HepG2 (cell line): Measurements from ENCODE around the gene BTBD3. TPM values are rescaled to one million over a fixed set of nuclear protein-coding genes. Genes with fewer than 3 reads are reported as not detected.
A peak's percentile ranks its signal among the peaks of the same experiment; 100 is the strongest.

ENCODE experiments used
- HMGA1 ChIP-seq: sonication (generic); formaldehyde crosslinking; conservative IDR thresholded peaks from 2 replicates; pipeline ENCODE4 v1.4.0; 2020; ENCODE audit warnings: missing genetic modification reagents
- HNF4G ChIP-seq, 2 experiments: sonication (generic) in 1 of 2; formaldehyde crosslinking in 1 of 2; IDR thresholded peaks; 2 replicates each; pipeline versions ENCODE4 v1.4.0 to v1.6.1; 2011 to 2020; ENCODE audit warnings: borderline replicate concordance in 2 of 2, low read depth in 2 of 2, mild to moderate bottlenecking in 2 of 2, low read length in 1 of 2, missing genetic modification reagents in 1 of 2, moderate library complexity in 1 of 2
- IRF9 ChIP-seq: sonication (generic); formaldehyde crosslinking; IDR thresholded peaks from 2 replicates; pipeline ENCODE4 v1.8.0; 2022; ENCODE audit warnings: missing genetic modification reagents, mild to moderate bottlenecking, borderline replicate concordance
- MIER3 ChIP-seq: IDR thresholded peaks from 2 replicates; pipeline ENCODE4 v1.6.1; 2016; ENCODE audit warnings: missing compliant biosample characterization, borderline replicate concordance
- POGK ChIP-seq: sonication (generic); formaldehyde crosslinking; conservative IDR thresholded peaks from 2 replicates; pipeline ENCODE4 v1.8.0; 2022; ENCODE audit warnings: mild to moderate bottlenecking, moderate library complexity, missing genetic modification reagents
- RBAK ChIP-seq: sonication (generic); formaldehyde crosslinking; IDR thresholded peaks from 2 replicates; pipeline ENCODE4 v1.5.1; 2020; ENCODE audit warnings: mild to moderate bottlenecking, missing genetic modification reagents
- SOX13 ChIP-seq, 3 experiments: fragments of 450-650 bp in 1 of 3; sonication (generic) in 1 of 3; formaldehyde crosslinking in 1 of 3; IDR thresholded peaks in 2 of 3; conservative IDR thresholded peaks in 1 of 3; 2 replicates each; pipeline versions ENCODE4 v1.5.0 to v1.6.1; 2016 to 2020; ENCODE audit warnings: antibody characterized with exemption in 1 of 3, mild to moderate bottlenecking in 1 of 3, missing compliant biosample characterization in 1 of 3, missing genetic modification reagents in 1 of 3, moderate library complexity in 1 of 3
- ZBTB34 ChIP-seq: sonication (generic); formaldehyde crosslinking; IDR thresholded peaks from 2 replicates; pipeline ENCODE4 v1.8.0; 2022; ENCODE audit warnings: mild to moderate bottlenecking, missing genetic modification reagents
- ZNF337 ChIP-seq: sonication (generic); formaldehyde crosslinking; IDR thresholded peaks from 2 replicates; pipeline ENCODE4 v1.5.1; 2020; ENCODE audit warnings: missing genetic modification reagents, low read depth, mild to moderate bottlenecking, borderline replicate concordance
- ZNF382 ChIP-seq: sonication (generic); formaldehyde crosslinking; IDR thresholded peaks from 2 replicates; pipeline ENCODE4 v1.5.0; 2020; ENCODE audit warnings: missing genetic modification reagents, mild to moderate bottlenecking, borderline replicate concordance
- ZNF841 ChIP-seq: sonication (generic); formaldehyde crosslinking; IDR thresholded peaks from 2 replicates; pipeline ENCODE4 v1.8.1; 2023; ENCODE audit warnings: missing genetic modification reagents, borderline replicate concordance
- polyA plus RNA-seq, 8 experiments: library from polyadenylated mRNA; depleted of rRNA in 3 of 8; stranded (reverse) in 7 of 8; unstranded in 1 of 8; fragments of >200 nt; fragmentation: Illumina TruSeq in 4 of 8; extraction: Trizol in 4 of 8; gene quantifications; 2 replicates each; pipeline versions ENCODE4 v1.2.1 to v1.2.3, GENCODE V29; 2011 to 2016; ENCODE audit warnings: low read depth in 4 of 8, missing spikeins in 1 of 8, mixed read lengths in 1 of 8; ENCODE audit not compliant: insufficient read depth in 1 of 8
- total RNA-seq, 5 experiments: library from RNA; depleted of rRNA; stranded (reverse); fragments of >200 nt; fragmentation: Illumina TruSeq; extraction: Trizol; gene quantifications; 2 replicates each; pipeline ENCODE4 v1.2.3, GENCODE V29; 2016; ENCODE audit warnings: low read depth in 1 of 5
- TF ChIP-seq, protein P1 (sequence below): sonication (generic); formaldehyde crosslinking; IDR thresholded peaks from 2 replicates; pipeline ENCODE4 v1.4.0; 2020; ENCODE audit warnings: missing genetic modification reagents, borderline replicate concordance
- TF ChIP-seq, protein P2 (sequence below): sonication (generic); formaldehyde crosslinking; conservative IDR thresholded peaks from 2 replicates; pipeline ENCODE4 v1.8.0; 2022; ENCODE audit warnings: missing genetic modification reagents
- TF ChIP-seq, protein P3 (sequence below): sonication (generic); formaldehyde crosslinking; IDR thresholded peaks from 2 replicates; pipeline ENCODE4 v1.4.0; 2020; ENCODE audit warnings: missing genetic modification reagents
- TF ChIP-seq, protein P4 (sequence below): sonication (generic); formaldehyde crosslinking; IDR thresholded peaks from 2 replicates; pipeline ENCODE4 v1.4.0; 2020; ENCODE audit warnings: missing genetic modification reagents, mild to moderate bottlenecking, borderline replicate concordance

The BTBD3 gene
- total and polyA plus RNA-seq, 2 of the 13 experiments (the other 11 are each of a cell fraction or from before 2014, with no cell fraction given): 32.2 to 41.8 TPM

- TF ChIP-seq HMGA1 (CRISPR knock-in tag): no peak
- TF ChIP-seq ZBTB34 (CRISPR knock-in tag): no peak
- no peak for TF ChIP-seq SOX13 (IDR thresholded peaks at IDR 0.05)
- peak in 1 of 2 experiments; percentile 39; a peak in 1 of 4 replicates for TF ChIP-seq SOX13 (CRISPR knock-in tag; conservative IDR thresholded peaks at IDR 0.05 in 1 of 2, IDR thresholded peaks at IDR 0.05 in 1 of 2)
- TF ChIP-seq, protein P1, sequence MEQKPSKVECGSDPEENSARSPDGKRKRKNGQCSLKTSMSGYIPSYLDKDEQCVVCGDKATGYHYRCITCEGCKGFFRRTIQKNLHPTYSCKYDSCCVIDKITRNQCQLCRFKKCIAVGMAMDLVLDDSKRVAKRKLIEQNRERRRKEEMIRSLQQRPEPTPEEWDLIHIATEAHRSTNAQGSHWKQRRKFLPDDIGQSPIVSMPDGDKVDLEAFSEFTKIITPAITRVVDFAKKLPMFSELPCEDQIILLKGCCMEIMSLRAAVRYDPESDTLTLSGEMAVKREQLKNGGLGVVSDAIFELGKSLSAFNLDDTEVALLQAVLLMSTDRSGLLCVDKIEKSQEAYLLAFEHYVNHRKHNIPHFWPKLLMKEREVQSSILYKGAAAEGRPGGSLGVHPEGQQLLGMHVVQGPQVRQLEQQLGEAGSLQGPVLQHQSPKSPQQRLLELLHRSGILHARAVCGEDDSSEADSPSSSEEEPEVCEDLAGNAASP: 0 out of 2 replicates have a peak, but pooled peaks have one; percentile 15
- TF ChIP-seq POGK: no peak
- TF ChIP-seq, protein P2, sequence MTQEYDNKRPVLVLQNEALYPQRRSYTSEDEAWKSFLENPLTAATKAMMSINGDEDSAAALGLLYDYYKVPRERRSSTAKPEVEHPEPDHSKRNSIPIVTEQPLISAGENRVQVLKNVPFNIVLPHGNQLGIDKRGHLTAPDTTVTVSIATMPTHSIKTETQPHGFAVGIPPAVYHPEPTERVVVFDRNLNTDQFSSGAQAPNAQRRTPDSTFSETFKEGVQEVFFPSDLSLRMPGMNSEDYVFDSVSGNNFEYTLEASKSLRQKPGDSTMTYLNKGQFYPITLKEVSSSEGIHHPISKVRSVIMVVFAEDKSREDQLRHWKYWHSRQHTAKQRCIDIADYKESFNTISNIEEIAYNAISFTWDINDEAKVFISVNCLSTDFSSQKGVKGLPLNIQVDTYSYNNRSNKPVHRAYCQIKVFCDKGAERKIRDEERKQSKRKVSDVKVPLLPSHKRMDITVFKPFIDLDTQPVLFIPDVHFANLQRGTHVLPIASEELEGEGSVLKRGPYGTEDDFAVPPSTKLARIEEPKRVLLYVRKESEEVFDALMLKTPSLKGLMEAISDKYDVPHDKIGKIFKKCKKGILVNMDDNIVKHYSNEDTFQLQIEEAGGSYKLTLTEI (CRISPR knock-in tag): no peak
- TF ChIP-seq MIER3: peak; percentile 68; the same call in 1 of the 2 replicates
- TF ChIP-seq, protein P3, sequence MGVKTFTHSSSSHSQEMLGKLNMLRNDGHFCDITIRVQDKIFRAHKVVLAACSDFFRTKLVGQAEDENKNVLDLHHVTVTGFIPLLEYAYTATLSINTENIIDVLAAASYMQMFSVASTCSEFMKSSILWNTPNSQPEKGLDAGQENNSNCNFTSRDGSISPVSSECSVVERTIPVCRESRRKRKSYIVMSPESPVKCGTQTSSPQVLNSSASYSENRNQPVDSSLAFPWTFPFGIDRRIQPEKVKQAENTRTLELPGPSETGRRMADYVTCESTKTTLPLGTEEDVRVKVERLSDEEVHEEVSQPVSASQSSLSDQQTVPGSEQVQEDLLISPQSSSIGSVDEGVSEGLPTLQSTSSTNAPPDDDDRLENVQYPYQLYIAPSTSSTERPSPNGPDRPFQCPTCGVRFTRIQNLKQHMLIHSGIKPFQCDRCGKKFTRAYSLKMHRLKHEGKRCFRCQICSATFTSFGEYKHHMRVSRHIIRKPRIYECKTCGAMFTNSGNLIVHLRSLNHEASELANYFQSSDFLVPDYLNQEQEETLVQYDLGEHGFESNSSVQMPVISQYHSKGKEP: no peak
- peak; percentile 50; the same call in 1 of the 2 replicates for TF ChIP-seq HNF4G (IDR thresholded peaks at IDR 0.05; ENCODE audit: borderline replicate concordance, low read depth, low read length)
- no peak for TF ChIP-seq HNF4G (CRISPR knock-in tag; IDR thresholded peaks at IDR 0.05; ENCODE audit: borderline replicate concordance, low read depth)
- TF ChIP-seq, protein P4, sequence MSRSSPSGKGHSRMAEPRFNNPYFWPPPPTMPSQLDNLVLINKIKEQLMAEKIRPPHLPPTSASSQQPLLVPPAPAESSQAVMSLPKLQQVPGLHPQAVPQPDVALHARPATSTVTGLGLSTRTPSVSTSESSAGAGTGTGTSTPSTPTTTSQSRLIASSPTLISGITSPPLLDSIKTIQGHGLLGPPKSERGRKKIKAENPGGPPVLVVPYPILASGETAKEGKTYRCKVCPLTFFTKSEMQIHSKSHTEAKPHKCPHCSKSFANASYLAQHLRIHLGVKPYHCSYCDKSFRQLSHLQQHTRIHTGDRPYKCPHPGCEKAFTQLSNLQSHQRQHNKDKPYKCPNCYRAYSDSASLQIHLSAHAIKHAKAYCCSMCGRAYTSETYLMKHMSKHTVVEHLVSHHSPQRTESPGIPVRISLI (CRISPR knock-in tag): no peak
- no peak for TF ChIP-seq ZNF337
- TF ChIP-seq ZNF841 (CRISPR knock-in tag): no peak
- no peak for TF ChIP-seq IRF9
- TF ChIP-seq RBAK: no peak
- TF ChIP-seq ZNF382 (CRISPR knock-in tag): no peak
Observed at GRCh38 chr20:11891776-11892545, 25.7 kb upstream of the BTBD3 start (continued).
